K562 (cell line): ENCODE results near the gene WDR47. TPM values are rescaled to one million over a fixed set of nuclear protein-coding genes. Genes with fewer than 3 reads are reported as not detected.

Source experiments
- CBX2 ChIP-seq: fragments of 200-600 bp; sonication (generic); IDR thresholded peaks from one replicate; pipeline ENCODE4 v1.6.1; 2012; ENCODE audit warnings: mild to moderate bottlenecking, low read length, inconsistent platforms; ENCODE audit not compliant: insufficient read depth, poor library complexity, severe bottlenecking
- DMBX1 ChIP-seq: fragments of 250-450 bp; sonication (Bioruptor Pico); IDR thresholded peaks from 2 replicates; pipeline ENCODE4 v1.8.0; 2022; ENCODE audit warnings: inconsistent platforms, mild to moderate bottlenecking, moderate library complexity, borderline replicate concordance
- ETV6 ChIP-seq, 3 experiments: fragments of 150-350 bp in 1 of 3; sonication (generic) in 1 of 3; formaldehyde crosslinking in 1 of 3; IDR thresholded peaks; 2 replicates each; pipeline versions ENCODE4 v1.6.1 to v1.8.0; 2014 to 2022; ENCODE audit warnings: borderline replicate concordance in 2 of 3, low read depth in 2 of 3, antibody characterized with exemption in 1 of 3, low read length in 1 of 3, mild to moderate bottlenecking in 1 of 3, missing genetic modification reagents in 1 of 3
- JUND ChIP-seq, 2 experiments: IDR thresholded peaks; 2 replicates in 1 of 2; 3 replicates in 1 of 2; pipeline ENCODE4 v1.6.1; 2011; ENCODE audit warnings: borderline replicate concordance in 2 of 2, low read depth in 2 of 2, low read length in 2 of 2, improper control_type of control experiment in 1 of 2, missing biosample characterization in 1 of 2, missing genetic modification characterization in 1 of 2, missing genetic modification reagents in 1 of 2
- LCOR ChIP-seq: sonication (generic); formaldehyde crosslinking; IDR thresholded peaks from 2 replicates; pipeline ENCODE4 v1.8.0; 2022; ENCODE audit warnings: mild to moderate bottlenecking, missing genetic modification reagents
- LEF1 ChIP-seq: fragments of 450-650 bp; IDR thresholded peaks from 2 replicates; pipeline ENCODE4 v1.6.1; 2016; ENCODE audit warnings: mild to moderate bottlenecking
- PKNOX1 ChIP-seq: fragments of 450-650 bp; IDR thresholded peaks from 2 replicates; pipeline ENCODE4 v1.6.1; 2016
- POLR2G ChIP-seq: fragments of 200-400 bp; formaldehyde crosslinking; IDR thresholded peaks from 2 replicates; pipeline ENCODE4 v1.6.1; 2017; ENCODE audit warnings: low read depth, mild to moderate bottlenecking, antibody characterized with exemption, low read length, moderate library complexity
- SP1 ChIP-seq: sonication (generic); formaldehyde crosslinking; IDR thresholded peaks from 2 replicates; pipeline ENCODE4 v1.8.1; 2022; ENCODE audit warnings: mild to moderate bottlenecking, missing genetic modification reagents
- SREBF1 ChIP-seq: fragments of 150-350 bp; IDR thresholded peaks from 2 replicates; pipeline ENCODE4 v1.6.1; 2014; ENCODE audit warnings: antibody characterized with exemption, low read depth, low read length, borderline replicate concordance
- TBL1XR1 ChIP-seq, 2 experiments: IDR thresholded peaks; 2 replicates each; pipeline ENCODE4 v1.6.1; 2012; ENCODE audit warnings: improper control_type of control experiment in 2 of 2, low read length in 2 of 2, mild to moderate bottlenecking in 1 of 2
- TOE1 ChIP-seq, 2 experiments: fragments of 450-650 bp in 1 of 2; sonication (generic) in 1 of 2; formaldehyde crosslinking in 1 of 2; IDR thresholded peaks; 2 replicates each; pipeline versions ENCODE4 v1.7.1 to v1.8.0; 2016 to 2022; ENCODE audit warnings: borderline replicate concordance in 2 of 2, mild to moderate bottlenecking in 2 of 2, antibody characterized with exemption in 1 of 2, inconsistent platforms in 1 of 2, low read depth in 1 of 2, missing genetic modification reagents in 1 of 2, moderate library complexity in 1 of 2
- ZNF696 ChIP-seq: fragments of 250-450 bp; sonication (Bioruptor Pico); conservative IDR thresholded peaks from 2 replicates; pipeline ENCODE4 v1.4.0; 2020; ENCODE audit warnings: mild to moderate bottlenecking, moderate library complexity
- polyA plus RNA-seq, 8 experiments: library from polyadenylated mRNA; depleted of rRNA in 4 of 8; stranded (reverse) in 5 of 8; unstranded in 3 of 8; fragments of >200 nt; fragmentation: Nextera tagmentation in 2 of 8; fragmentation: Illumina TruSeq in 1 of 8; extraction: Ambion mirVana in 2 of 8; extraction: Trizol in 1 of 8; gene quantifications; 2 replicates each; pipeline versions ENCODE4 v1.2.1 to v1.2.3, GENCODE V29; 2011 to 2014; ENCODE audit warnings: inconsistent platforms in 1 of 8, missing spikeins in 1 of 8
- total RNA-seq, 7 experiments: library from RNA; depleted of rRNA in 6 of 7; stranded (reverse); fragments of >200 nt in 6 of 7; fragmentation: Illumina TruSeq in 2 of 7; extraction: Trizol in 2 of 7; gene quantifications; 2 replicates each; pipeline versions ENCODE4 v1.2.1 to v1.2.3, GENCODE V29; 2011 to 2021; ENCODE audit warnings: low replicate concordance in 1 of 7
- TF ChIP-seq, protein P1 (sequence below): fragments of 250-450 bp; sonication (Bioruptor Pico); IDR thresholded peaks from 2 replicates; pipeline ENCODE4 v1.9.0; 2021; ENCODE audit warnings: mild to moderate bottlenecking
- TF ChIP-seq, protein P2 (sequence below), 2 experiments: fragments of 450-650 bp; IDR thresholded peaks; 2 replicates each; pipeline ENCODE4 v1.6.1; 2016; ENCODE audit warnings: mild to moderate bottlenecking in 2 of 2, borderline replicate concordance in 1 of 2, low read depth in 1 of 2, moderate library complexity in 1 of 2

Gene WDR47
- total and polyA plus RNA-seq, 9 of the 15 experiments (the other 6 are each of a cell fraction or from before 2014, with no cell fraction given): 1.3 to 10.1 (median 4.9) TPM

- TF ChIP-seq JUND (IDR thresholded peaks at IDR 0.05; ENCODE audit: borderline replicate concordance, low read depth, low read length): no peak
- no peak for TF ChIP-seq JUND (tag; IDR thresholded peaks at IDR 0.05; ENCODE audit: borderline replicate concordance, low read depth, low read length)
- TF ChIP-seq CBX2: no peak
- TF ChIP-seq, protein P1, sequence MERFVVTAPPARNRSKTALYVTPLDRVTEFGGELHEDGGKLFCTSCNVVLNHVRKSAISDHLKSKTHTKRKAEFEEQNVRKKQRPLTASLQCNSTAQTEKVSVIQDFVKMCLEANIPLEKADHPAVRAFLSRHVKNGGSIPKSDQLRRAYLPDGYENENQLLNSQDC (CRISPR knock-in tag): peak; percentile 75; the same call in 1 of the 2 replicates
- TF ChIP-seq POLR2G: no peak
- no peak; the same call in 1 of the 2 replicates for TF ChIP-seq LCOR (CRISPR knock-in tag)
- TF ChIP-seq SP1: peak; percentile 33; the same call in 1 of the 2 replicates
- 0 out of 2 replicates have a peak, but pooled peaks have one; percentile 6 for TF ChIP-seq SREBF1
- TF ChIP-seq DMBX1 (CRISPR knock-in tag): no peak
- TF ChIP-seq, protein P2, sequence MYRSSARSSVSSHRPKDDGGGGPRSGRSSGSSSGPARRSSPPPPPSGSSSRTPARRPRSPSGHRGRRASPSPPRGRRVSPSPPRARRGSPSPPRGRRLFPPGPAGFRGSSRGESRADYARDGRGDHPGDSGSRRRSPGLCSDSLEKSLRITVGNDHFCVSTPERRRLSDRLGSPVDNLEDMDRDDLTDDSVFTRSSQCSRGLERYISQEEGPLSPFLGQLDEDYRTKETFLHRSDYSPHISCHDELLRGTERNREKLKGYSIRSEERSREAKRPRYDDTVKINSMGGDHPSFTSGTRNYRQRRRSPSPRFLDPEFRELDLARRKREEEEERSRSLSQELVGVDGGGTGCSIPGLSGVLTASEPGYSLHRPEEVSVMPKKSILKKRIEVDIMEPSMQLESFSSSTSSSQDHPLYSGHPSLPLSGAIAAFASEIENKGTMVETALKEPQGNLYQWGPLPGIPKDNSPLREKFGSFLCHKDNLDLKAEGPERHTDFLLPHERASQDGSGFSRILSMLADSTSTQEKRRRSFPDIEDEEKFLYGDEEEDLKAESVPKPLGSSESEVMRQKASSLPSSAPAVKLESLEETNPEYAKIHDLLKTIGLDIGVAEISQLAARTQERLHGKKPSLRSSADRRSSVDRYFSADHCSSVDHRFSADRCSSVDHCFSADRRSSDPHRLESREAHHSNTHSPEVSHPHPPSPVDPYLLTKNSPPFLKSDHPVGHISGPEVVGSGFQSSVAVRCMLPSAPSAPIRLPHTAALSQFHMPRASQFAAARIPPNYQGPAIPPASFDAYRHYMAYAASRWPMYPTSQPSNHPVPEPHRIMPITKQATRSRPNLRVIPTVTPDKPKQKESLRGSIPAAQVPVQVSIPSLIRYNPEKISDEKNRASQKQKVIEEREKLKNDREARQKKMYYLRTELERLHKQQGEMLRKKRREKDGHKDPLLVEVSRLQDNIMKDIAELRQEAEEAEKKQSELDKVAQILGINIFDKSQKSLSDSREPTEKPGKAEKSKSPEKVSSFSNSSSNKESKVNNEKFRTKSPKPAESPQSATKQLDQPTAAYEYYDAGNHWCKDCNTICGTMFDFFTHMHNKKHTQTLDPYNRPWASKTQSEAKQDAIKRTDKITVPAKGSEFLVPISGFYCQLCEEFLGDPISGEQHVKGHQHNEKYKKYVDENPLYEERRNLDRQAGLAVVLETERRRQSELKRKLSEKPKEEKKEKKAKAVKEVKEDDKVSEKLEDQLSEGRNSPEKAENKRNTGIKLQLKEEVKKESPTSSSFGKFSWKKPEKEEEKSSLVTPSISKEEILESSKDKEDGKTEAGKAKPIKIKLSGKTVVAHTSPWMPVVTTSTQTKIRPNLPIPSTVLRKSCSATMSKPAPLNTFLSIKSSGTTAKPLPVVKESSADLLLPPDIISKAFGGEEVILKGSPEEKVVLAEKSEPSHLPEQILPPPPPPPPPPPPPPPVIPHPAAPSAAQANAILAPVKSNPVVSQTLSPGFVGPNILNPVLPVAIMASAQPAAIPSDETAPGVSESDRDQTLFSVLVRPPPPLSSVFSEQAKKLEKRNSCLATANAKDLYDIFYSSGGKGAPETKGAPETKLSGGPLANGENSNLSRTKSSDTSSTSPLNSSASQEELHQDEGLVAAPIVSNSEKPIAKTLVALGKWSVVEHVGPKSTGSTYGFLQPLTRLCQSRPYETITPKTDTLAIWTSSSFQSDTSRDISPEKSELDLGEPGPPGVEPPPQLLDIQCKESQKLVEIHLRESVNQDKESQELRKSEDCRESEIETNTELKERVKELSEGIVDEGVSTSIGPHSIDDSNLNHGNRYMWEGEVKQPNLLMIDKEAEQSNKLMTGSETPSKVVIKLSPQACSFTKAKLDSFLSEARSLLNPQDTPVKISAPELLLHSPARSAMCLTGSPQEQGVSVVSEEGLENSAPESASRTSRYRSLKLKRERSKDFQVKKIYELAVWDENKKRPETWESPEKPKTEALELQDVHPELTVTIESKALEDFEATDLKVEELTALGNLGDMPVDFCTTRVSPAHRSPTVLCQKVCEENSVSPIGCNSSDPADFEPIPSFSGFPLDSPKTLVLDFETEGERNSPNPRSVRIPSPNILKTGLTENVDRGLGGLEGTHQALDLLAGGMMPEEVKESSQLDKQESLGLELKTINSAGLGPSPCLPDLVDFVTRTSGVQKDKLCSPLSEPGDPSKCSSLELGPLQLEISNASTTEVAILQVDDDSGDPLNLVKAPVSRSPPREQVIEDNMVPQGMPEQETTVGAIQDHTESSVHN (IDR thresholded peaks at IDR 0.05; ENCODE audit: borderline replicate concordance in 1 of 2, low read depth in 1 of 2): no peak
- no peak for TF ChIP-seq TOE1 (IDR thresholded peaks at IDR 0.05; ENCODE audit: borderline replicate concordance)
- no peak for TF ChIP-seq TOE1 (CRISPR knock-in tag; IDR thresholded peaks at IDR 0.05; ENCODE audit: borderline replicate concordance, low read depth)
- TF ChIP-seq ETV6 (IDR thresholded peaks at IDR 0.05; ENCODE audit: borderline replicate concordance in 1 of 2, low read depth in 2 of 2, low read length in 1 of 2): no peak
- no peak for TF ChIP-seq ETV6 (CRISPR knock-in tag; IDR thresholded peaks at IDR 0.05; ENCODE audit: borderline replicate concordance)
- TF ChIP-seq TBL1XR1 (IDR thresholded peaks at IDR 0.05; ENCODE audit: low read length in 2 of 2): no peak
- 0 out of 2 replicates have a peak, but pooled peaks have one; percentile 18 for TF ChIP-seq ZNF696 (CRISPR knock-in tag)
- TF ChIP-seq LEF1: no peak
- TF ChIP-seq PKNOX1: no peak
Observed at GRCh38 chr1:109091078-109091838, 49.4 kb upstream of the WDR47 start (continued).
